Ascending aorta (tissue), 2 donors: Measurements from ENCODE around the gene SHANK3. TPM values are rescaled to one million over a fixed set of nuclear protein-coding genes. Genes with fewer than 3 reads are reported as not detected.

Experiments
- DNase-seq, 2 donors: peaks; one replicate each; pipeline ENCODE4 v3.0.0-alpha.2; 2019; ENCODE audit warnings: low spot score in 2 of 2
- H3K27ac ChIP-seq, 2 donors: fragments of 200-600 bp; sonication (generic); one replicate each; pipeline ENCODE4 v1.5.1; 2016 to 2017; ENCODE audit warnings: mild to moderate bottlenecking in 1 of 2
- H3K27me3 ChIP-seq: fragments of 200-600 bp; sonication (generic); one replicate; pipeline ENCODE4 v1.5.1; 2017
- H3K36me3 ChIP-seq, 2 donors: fragments of 200-600 bp; sonication (generic); one replicate each; pipeline ENCODE4 v1.5.1; 2016
- H3K4me1 ChIP-seq, 2 donors: fragments of 200-600 bp; sonication (generic); one replicate each; pipeline ENCODE4 v1.5.1; 2016 to 2017; ENCODE audit warnings: mild to moderate bottlenecking in 1 of 2
- H3K4me3 ChIP-seq, 2 donors: fragments of 200-600 bp; sonication (generic); one replicate each; pipeline ENCODE4 v1.5.1; 2016 to 2017; ENCODE audit warnings: mild to moderate bottlenecking in 1 of 2
- H3K9me3 ChIP-seq, 2 donors: fragments of 200-600 bp; sonication (generic); one replicate each; pipeline ENCODE4 v1.5.1; 2016
- CTCF ChIP-seq, 3 experiments: fragments of 200-600 bp in 2 of 3; fragments of 450-650 bp in 1 of 3; sonication (generic) in 2 of 3; IDR thresholded peaks; one replicate each; pipeline ENCODE4 v1.5.1; 2016 to 2019; ENCODE audit warnings: antibody characterized with exemption in 3 of 3, mild to moderate bottlenecking in 1 of 3, moderate library complexity in 1 of 3
- intact Hi-C: fragments of 100-400 bp; cut with DNase I; formaldehyde crosslinking; loops from one replicate; pipeline ENCODE4 v1.15.1; 2023
- total RNA-seq: library from RNA; depleted of rRNA; stranded (reverse); fragments of >200 nt; gene quantifications from one replicate; pipeline ENCODE4 v1.1.0, GENCODE V29; 2016

The SHANK3 gene
- total RNA-seq, 1 donor from 2014 or later, result 128 TPM

- no peaks in the 10 kb centered on the region for H3K9me3 ChIP-seq
- no peak for TF ChIP-seq CTCF (IDR thresholded peaks at IDR 0.05)
- H3K27ac ChIP-seq, result no peak overlapping the region
- no peak for DNase-seq
- no peaks in the 10 kb centered on the region for H3K4me1 ChIP-seq
- H3K27me3 ChIP-seq, result no peaks in the 10 kb centered on the region
- intact Hi-C loops, result no loop called here
- no peak overlapping the region for H3K4me3 ChIP-seq
- H3K36me3 ChIP-seq, result no peaks in the 10 kb centered on the region
Measured at GRCh38 chr22:50721257-50721844, 48.7 kb downstream of the SHANK3 start.

DNA sequence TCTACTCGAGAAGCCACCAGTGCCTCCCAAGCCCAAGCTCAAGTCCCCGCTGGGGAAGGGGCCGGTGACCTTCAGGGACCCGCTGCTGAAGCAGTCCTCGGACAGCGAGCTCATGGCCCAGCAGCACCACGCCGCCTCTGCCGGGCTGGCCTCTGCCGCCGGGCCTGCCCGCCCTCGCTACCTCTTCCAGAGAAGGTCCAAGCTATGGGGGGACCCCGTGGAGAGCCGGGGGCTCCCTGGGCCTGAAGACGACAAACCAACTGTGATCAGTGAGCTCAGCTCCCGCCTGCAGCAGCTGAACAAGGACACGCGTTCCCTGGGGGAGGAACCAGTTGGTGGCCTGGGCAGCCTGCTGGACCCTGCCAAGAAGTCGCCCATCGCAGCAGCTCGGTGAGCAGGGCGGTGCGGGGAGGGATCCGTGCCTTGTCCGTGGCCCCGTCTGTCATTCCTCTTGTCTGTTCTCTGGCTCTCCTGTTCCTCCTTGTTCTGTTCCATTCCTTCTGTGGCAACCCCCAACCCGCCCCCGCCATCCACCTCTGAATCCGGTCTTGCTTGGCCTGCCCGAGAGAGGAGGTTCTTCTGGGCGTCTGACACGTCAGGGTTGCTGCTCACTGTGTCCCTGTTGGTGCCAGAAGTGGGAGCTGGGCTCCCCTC lies 49.6 kb downstream of the SHANK3 start:
- Histone ChIP-seq H3K27ac (no peak overlapping the region), H3K4me1 (no peaks in the 10 kb centered on the region), H3K9me3 (no peaks in the 10 kb centered on the region), H3K4me3 (no peak overlapping the region), H3K36me3 (no peaks in the 10 kb centered on the region), H3K27me3 (no peaks in the 10 kb centered on the region)
- no peak for DNase-seq
- intact Hi-C loops, result no loop called here
- no peak for TF ChIP-seq CTCF (IDR thresholded peaks at IDR 0.05)

Other genes with a start within 250 kb of the SHANK3 start
- 98.8 TPM for gene SBF1, start 197.8 kb upstream of the SHANK3 start, total RNA-seq
- gene ADM2, start 191.3 kb upstream of the SHANK3 start, total RNA-seq, result not detected
- not detected for gene MIOX, start 186.0 kb upstream of the SHANK3 start, total RNA-seq
- gene LMF2, start 165.1 kb upstream of the SHANK3 start, total RNA-seq, result 119 TPM
- gene NCAPH2, start 164.6 kb upstream of the SHANK3 start, total RNA-seq, result 41.7 TPM
- gene SCO2, start 147.2 kb upstream of the SHANK3 start, total RNA-seq, result not detected
- gene TYMP, start 142.8 kb upstream of the SHANK3 start, total RNA-seq, result 150 TPM
- gene KLHDC7B, start 126.9 kb upstream of the SHANK3 start, total RNA-seq, result not detected
- gene SYCE3, start 109.9 kb upstream of the SHANK3 start, total RNA-seq, result not detected
- 0.43 TPM for gene CPT1B, start 94.4 kb upstream of the SHANK3 start, total RNA-seq
- gene CHKB, start 90.0 kb upstream of the SHANK3 start, total RNA-seq, result 82.4 TPM
- not detected for gene MAPK8IP2, start 72.0 kb upstream of the SHANK3 start, total RNA-seq
- 111 TPM for gene ARSA, start 44.7 kb upstream of the SHANK3 start, total RNA-seq
- not detected for gene ACR, start 65.4 kb downstream of the SHANK3 start, total RNA-seq
- gene RABL2B, start 110.8 kb downstream of the SHANK3 start, total RNA-seq, result 6.2 TPM